ENCODE results near the gene TTLL13. TPM values are rescaled to one million over a fixed set of nuclear protein-coding genes. Genes with fewer than 3 reads are reported as not detected.
"Not testable (repeated sequence)": the region's sequence is repeated elsewhere in the genome, so short reads cannot be mapped to it uniquely, and the experiment has no call there.

The TTLL13 gene
- polyA plus RNA-seq, 1 donor: 0.45 TPM

DNA sequence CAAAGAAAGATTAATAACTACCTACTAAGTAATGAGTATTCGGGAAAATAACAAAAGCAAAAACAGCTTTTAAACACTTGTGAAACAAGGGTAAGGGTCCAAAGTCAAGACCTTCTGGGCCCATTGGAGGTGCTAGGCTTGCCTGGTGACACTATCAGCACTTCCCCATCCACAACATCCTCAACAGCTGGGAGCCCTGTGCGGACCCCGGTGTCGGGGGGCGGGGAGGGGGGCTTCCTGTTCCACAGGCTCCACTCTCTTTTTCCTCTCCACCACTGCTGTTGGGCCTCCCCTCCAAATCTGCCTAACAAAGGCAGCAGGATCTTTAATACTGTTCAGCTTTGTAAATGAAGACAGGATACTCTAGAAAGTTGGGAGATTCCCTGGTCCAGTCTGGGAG is 37.7 kb downstream of the TTLL13 start:
- DNase-seq: no peak

DNA sequence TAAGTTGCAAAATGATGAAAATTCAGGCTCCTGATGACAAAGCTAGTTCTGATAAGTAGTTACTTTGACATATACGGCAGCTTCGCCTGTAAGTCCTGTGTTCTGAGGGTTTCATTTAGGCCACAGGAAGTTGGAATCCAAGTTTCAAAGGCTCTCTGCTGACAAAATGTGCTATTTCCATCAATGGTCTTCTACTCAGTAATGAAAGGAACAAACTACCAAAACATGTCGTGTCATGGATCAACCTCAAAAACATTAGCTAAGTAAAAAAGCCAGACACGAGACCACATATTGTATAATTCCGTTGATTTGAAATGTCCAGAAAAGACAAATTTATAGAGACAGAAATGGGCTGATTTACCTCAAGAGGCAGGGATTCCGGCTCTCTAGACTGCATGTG is 38.6 kb downstream of the TTLL13 start:
- DNase-seq: no peak

DNA sequence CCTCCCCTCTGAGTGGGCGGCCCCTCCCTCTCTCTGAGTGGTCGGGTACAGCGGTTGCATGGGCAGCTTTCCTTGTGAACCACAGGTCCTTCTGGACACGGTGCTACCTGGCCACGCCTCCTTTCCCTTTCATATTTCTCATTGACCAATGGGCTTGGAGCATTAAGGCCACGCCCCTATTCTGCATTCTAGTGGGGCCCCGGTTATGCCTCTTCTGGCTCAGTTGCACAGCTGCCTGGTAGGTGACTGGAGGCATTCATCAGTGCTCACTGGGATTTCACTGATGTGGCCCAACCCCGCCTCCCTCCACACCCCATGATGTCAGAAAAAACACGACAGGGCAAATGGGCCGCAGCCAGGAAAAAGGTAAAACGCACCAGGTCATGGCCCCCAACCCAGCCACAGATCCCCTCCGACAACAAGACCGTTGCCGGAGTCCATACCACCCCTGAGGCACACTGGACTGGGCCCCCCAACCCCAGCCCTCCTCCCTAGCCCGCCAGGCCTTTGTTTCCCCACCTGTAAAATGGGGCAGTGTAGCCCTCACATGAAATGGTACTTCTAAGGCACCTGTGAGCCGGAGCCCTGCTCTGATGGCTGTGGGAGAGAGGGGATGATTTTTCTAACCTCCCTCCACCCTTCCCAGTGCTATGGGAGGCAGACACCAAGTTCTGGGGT is 42.5 kb downstream of the TTLL13 start:
- DNase-seq: no peak

DNA sequence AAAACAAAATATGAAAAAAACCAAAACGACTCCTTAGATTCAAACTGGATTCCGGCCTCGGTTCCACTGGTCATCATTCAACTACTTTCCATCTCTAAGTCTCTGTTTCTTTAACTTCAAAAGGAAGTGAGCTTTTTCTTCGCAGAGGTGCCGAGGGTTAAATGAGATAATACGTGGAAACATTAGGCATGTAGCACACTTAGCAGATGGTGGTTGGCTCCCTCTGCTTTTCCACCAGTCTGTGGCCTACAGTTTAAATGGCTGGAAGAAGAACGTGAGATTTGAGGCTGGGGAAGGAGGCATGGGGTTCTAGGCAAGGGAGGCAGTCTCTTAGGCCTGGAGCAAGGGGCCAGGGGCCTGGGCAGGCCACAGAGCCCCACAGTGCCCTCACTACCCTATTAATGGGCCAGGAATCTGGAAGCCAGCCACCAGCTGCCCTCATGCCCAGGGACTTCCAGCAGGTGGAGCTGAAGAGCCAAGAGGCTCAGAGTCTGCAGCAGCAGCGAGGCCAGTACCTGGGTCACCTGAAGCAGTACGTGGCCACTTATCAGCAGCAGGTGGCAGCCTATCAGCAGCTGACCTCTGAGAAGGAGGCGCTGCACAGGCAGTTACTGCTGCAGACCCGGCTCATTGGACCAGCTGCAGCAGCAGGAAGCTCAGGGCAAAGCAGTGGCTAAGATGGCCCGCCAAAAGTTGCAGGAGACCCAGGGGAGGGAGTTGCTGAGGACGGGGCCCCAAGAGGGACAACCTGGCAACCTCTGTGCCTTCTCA is 43.9 kb downstream of the TTLL13 start:
- peak; percentile 59 for DNase-seq

DNA sequence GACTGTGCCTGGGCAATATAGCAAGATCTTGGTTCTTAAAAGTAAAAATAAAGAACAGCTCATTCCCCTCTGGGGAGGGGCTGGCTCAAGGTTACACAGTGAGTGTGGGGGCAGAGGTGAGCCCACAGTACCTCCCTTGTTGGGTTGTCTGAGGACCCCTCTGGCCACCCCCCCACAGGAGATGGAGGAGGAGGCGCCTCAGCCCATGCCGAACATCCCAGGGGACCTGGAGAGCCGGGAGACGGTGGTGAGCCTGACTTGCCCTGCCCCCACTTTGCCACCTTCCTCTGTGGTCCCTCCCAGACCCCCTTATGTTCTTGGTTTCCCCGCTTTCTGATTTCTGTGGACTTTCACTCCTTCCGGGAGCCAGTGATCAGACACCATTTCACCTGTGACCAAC is 44.8 kb downstream of the TTLL13 start:
- no peak for DNase-seq

DNA sequence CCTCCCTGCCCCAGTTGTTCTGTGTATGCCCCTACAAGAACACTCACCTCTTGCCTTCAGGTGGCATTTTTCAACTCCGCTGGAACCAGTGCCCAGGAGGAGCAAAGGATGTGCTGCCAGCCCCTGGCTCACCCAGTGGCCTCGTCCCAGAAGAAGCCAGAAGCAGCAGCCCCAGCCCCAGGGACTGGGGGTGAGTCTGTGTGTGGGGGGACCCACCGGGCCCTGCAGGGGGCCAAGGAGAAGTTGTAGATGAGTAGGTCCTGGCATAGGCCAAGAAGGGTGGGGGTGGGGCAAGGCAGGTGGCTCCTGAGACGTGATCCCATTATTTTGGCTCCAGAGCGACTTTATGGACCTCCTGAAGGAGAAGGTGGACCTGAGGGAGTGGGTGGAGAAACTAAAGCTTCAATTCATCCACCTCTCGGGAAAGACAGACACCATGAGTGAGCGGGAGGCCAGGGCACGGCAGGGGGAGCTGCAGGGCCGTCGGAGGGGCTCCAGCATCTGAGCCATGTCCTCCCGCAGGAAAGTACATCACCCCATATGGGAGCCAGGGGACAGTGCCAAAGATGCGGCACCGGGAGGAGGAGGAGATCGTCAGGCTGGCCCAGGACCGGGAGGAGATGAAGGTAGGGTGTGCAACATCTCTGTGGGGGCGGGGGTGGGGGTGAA is 45.4 kb downstream of the TTLL13 start:
- no peak for DNase-seq

DNA sequence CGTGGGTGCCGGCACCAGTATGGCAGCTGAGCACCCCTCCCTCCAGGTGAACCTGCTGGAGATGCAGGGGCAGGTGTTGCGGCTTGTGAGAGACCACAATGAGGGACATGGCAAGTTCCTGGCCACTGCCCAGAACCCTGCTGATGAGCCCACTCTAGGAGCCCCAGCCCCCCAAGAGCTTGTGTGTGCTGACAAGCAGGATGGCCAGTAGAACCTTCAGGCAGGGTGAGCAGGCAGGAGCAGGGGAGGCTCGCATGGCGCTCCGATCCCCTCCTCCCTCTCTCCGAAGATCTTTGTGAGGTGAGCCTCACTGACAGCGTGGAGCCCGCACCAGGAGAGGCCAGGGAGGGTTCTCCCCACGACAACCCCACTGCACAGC is 45.9 kb downstream of the TTLL13 start:
- DNase-seq: no peak

DNA sequence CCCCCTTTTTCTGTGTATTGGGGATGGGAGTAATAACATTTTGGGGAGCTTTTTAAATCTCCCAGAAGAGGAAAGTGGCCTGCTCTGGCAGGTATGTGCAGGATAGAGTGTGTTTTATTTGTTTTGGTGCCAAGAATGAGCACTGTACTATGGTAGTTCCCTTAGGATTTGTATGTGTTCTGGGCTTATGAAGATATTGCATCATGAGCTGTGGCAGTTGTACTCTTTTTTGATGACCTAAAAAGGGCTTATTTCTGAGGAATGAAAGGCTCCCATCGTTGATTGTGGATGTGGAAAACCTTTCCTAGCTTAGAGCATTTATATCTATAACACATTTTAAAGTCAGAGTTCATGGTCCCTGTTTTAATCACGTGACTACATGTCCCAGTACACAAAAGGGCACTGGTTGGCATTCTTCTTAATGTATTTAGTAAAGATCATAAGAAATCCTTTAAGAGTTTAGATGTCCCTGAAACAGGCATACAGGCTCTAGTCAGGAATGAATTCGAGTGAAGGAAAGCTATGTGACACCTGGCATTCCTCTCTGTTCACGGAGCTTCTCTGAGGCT is 47.0 kb downstream of the TTLL13 start:
- not testable (repeated sequence) for DNase-seq

DNA sequence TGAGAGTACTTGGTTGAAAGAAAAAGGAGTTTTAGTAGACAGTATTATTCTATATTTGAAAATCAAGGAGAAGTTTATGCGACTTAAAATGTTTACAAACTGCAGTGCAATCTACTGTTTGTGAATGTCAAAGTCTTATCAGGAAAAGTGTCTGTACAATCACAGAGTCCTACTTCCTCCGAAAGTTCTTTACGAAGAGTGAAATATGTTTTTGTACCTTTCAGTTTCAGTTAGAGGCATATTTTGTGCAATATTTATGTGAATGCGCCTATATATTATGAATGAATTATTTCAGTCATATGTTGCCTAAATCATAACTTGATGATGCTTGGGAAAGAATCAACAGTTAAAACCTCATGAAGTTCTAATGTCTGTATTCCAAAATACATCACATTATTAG is 47.7 kb downstream of the TTLL13 start:
- no peak for DNase-seq

DNA sequence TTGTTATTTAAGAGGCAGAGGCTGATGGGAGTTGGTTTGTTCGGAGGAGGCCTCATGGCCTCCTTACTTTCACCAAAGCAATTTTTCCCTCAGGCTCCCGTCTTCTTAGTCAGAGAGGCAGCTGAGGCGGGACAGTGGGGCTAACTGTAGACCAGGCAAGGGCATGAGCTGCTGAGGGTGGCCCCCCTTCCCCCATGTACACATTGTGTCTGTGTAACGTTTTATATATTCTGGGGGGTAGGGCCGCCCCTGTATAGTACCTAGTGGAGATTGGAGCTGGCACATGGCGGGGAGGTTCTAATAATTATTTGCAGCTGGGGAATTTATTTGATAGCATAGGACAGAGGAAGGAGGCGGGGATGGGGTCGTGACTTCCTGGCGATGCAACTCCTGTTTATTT is 51.2 kb downstream of the TTLL13 start:
- no peak for DNase-seq

DNA sequence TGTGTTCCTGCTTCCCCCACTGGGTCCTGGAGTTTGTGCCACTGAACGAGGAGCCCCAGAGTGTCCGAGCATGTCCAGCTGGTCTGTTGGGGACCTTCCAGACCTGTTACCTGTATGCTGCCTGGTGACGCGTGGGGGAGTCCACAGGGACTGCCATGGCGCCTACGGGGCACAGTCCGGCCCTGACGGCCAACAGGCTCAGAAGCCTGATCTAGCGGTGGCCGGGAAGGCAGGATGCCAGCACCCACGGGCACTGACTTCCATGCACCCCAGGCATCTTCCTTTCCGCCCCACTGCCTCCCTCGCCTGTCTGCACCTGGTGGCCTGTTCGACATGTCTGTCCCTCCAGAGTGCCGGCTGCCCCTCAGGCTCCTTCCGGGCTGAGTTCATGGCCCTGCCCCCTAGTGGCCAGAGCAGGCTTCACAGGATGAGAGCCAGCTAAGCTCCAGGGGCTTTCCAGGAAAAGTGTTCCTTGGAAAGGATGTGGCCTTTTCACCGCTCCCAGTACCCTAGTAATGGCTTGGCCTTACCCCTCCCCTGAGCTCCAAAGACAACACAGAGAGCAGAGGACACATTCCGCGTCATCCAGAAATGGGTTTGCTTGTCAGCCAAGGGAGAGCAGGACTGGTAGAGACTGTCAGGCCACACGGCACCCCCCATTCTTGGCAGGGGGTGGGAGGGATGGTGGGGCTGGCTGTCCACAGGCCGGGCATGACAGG is 51.8 kb downstream of the TTLL13 start:
- no peak for DNase-seq

DNA sequence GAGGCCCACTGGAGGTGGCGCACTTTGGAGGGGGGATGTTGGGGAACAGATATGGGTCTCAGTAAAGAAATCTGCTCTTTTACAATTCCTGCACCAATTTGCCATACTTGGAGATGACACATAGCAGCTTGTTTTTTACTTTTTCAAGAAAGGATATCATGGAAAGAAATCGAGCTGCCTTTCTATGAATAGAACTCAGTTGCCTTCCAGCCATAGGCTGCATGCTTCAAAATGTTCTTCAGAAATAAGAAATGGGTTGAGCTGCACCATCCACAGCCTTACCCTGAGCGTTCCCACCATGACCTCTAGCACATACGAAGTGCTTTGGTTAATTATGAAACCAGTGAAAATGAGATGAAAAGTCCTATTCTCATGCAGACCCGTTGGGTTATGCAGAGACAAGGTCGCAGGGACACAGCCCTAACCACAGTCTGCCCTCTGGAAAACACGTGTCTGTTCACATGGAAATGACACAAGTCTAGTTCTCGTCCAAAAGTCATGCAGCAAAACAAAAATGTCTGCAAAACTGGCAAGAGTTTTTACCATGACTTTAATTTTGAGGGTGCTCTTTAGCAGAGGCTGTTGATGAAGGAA is 52.4 kb downstream of the TTLL13 start:
- DNase-seq: no peak

DNA sequence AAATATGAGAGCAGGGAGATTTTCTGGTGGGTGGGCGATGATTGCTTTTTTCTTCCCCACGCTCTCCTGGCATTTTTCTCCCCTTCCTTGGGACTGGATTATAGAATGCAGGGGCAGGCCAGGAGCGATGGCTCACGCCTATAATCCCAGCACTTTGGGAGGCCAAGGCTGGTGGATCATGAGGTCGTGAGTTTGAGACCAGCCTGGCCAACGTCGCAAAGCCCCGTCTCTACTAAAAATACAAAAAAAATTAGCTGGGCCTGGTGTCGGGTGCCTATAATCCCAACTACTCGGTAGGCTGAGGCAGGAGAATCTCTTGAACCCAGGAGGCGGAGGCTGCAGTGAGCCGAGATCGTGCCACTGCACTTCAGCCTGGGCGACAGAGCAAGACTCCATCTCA is 56.0 kb downstream of the TTLL13 start:
- not testable (repeated sequence) for DNase-seq

DNA sequence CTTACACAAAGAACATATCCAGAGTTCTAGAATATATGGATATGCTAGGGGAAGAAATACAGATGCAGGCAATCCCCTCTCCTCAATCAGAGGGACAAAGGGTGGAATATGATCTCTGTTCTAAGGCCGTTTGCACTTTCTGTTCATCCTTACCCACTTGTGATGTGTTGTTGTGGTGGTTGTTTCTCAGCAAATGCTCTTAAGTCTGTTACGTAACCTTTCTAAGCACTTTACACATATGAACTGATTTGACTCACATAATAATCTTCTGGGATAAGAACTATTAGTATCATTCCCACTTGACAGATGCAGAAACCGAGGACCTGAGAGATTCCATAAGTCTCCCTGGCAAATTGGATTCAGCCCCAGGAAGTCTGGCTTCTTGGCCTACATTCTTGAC is 56.6 kb downstream of the TTLL13 start:
- DNase-seq: no peak

DNA sequence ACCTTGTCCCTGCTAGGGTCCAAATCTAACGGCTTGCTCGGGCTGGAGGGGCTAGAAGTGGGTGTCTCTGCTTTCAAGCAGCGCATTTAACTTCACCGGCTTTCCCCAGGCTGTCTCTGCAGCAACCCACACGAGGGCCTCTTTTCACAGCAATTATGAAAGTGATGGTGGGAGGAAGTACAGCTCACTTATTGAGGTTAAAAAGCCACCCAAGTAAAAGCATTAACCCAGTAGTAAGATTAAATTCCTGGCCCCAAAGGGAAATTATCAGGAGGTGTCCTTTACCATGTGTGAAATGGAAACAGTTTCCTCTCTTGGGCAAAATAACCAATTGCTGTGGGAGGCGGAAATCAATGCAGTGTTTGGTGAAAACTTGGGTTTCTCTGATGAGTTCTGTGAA is 57.2 kb downstream of the TTLL13 start:
- no peak for DNase-seq

DNA sequence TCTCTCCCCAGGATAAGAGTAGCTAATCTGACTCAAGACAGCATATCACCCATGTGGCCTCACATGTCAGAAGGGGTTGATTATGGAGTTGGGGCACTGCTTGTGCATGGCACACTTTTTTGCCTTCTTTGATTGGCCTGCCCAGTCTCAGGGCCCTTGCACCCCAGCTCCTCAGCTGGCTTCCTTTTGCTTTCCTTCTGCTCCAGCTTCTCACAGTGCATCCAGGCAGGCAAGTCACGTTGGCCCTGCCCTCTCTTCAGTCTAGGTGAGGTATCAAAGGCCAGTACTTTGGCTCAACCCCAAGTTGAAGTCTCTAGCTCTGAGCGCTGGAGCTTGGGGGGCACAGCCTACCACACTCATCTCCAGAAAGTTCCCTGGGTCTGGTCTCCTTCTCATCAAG is 58.3 kb downstream of the TTLL13 start:
- no peak for DNase-seq

DNA sequence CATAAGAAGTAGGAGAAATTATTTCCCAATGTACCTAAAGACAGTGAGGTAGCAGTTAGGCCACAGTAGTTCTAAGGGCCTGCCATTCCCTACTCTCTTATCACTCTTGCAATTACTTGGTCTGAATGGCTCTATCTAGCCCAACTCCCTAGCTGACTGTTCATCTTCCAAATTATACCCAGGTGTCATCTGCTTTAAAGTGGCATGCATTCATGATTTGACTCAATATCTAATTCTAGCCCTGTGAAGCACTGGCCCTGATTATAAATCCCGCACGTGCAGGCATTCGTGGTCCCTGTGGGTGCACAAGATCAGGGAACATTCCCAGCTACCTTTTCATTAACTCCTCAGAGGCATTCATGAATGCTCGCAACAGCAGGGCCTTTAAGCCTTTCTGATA is 59.7 kb downstream of the TTLL13 start:
- no peak for DNase-seq

Other genes with a start within 250 kb of the TTLL13 start
- gene ZNF710, start 248.2 kb upstream of the TTLL13 start, polyA plus RNA-seq (ENCODE audit: insufficient read length): 18.1 TPM
- 185 TPM for gene IDH2, start 147.1 kb upstream of the TTLL13 start, polyA plus RNA-seq (ENCODE audit: insufficient read length)
- 43.0 TPM for gene SEMA4B, start 48.2 kb upstream of the TTLL13 start, polyA plus RNA-seq (ENCODE audit: insufficient read length)
- gene CIB1, start 15.6 kb upstream of the TTLL13 start, polyA plus RNA-seq (ENCODE audit: insufficient read length): 49.4 TPM
- gene GDPGP1, start 15.3 kb upstream of the TTLL13 start, polyA plus RNA-seq (ENCODE audit: insufficient read length): 5.8 TPM
- gene NGRN, start 16.1 kb downstream of the TTLL13 start, polyA plus RNA-seq (ENCODE audit: insufficient read length): 113 TPM
- gene ZNF774, start 102.7 kb downstream of the TTLL13 start, polyA plus RNA-seq (ENCODE audit: insufficient read length): 5.4 TPM
- 198 TPM for gene IQGAP1, start 138.7 kb downstream of the TTLL13 start, polyA plus RNA-seq (ENCODE audit: insufficient read length)